SK-N-MC (cell line): ENCODE measurements around the gene C1orf94.

Experiments
- DNase-seq: peaks from one replicate; pipeline ENCODE4 v3.0.0-alpha.2; 2011; ENCODE audit warnings: low read depth, low spot score
- H3K27ac ChIP-seq: fragments of 200-600 bp; sonication (generic); 2 replicates; pipeline ENCODE4 v1.5.1; 2016; ENCODE audit warnings: mixed run types
- H3K36me3 ChIP-seq: fragments of 200-600 bp; sonication (generic); 2 replicates; pipeline ENCODE4 v1.6.1; 2017; ENCODE audit warnings: antibody characterized with exemption, low read length, mixed read lengths; ENCODE audit not compliant: insufficient read depth
- H3K4me3 ChIP-seq: fragments of 200-600 bp; sonication (generic); 2 replicates; pipeline ENCODE4 v1.5.1; 2016
- H3K9ac ChIP-seq: fragments of 200-600 bp; sonication (generic); 2 replicates; pipeline ENCODE4 v1.8.0; 2017; ENCODE audit warnings: mixed run types, mixed read lengths; ENCODE audit not compliant: insufficient read length
- H3K9me3 ChIP-seq: fragments of 200-600 bp; sonication (generic); 2 replicates; pipeline ENCODE4 v1.6.1; 2017; ENCODE audit warnings: low read depth, mild to moderate bottlenecking, antibody characterized with exemption, low read length, moderate library complexity, mixed read lengths
- EZH2 ChIP-seq: fragments of 200-600 bp; sonication (generic); IDR thresholded peaks from one replicate; pipeline ENCODE4 v1.6.1; 2017; ENCODE audit warnings: antibody characterized with exemption
- FOXP2 ChIP-seq: optimal IDR thresholded peaks from 2 replicates; pipeline ENCODE3; 2011; ENCODE audit warnings: mild to moderate bottlenecking, moderate library complexity; ENCODE audit not compliant: insufficient read depth; ENCODE audit errors: extremely low read length, control extremely low read depth
- POLR2AphosphoS5 ChIP-seq: IDR thresholded peaks from 2 replicates; pipeline ENCODE4 v1.6.1; 2012; ENCODE audit warnings: mild to moderate bottlenecking, low read depth, low read length, borderline replicate concordance

The C1orf94 gene

DNA sequence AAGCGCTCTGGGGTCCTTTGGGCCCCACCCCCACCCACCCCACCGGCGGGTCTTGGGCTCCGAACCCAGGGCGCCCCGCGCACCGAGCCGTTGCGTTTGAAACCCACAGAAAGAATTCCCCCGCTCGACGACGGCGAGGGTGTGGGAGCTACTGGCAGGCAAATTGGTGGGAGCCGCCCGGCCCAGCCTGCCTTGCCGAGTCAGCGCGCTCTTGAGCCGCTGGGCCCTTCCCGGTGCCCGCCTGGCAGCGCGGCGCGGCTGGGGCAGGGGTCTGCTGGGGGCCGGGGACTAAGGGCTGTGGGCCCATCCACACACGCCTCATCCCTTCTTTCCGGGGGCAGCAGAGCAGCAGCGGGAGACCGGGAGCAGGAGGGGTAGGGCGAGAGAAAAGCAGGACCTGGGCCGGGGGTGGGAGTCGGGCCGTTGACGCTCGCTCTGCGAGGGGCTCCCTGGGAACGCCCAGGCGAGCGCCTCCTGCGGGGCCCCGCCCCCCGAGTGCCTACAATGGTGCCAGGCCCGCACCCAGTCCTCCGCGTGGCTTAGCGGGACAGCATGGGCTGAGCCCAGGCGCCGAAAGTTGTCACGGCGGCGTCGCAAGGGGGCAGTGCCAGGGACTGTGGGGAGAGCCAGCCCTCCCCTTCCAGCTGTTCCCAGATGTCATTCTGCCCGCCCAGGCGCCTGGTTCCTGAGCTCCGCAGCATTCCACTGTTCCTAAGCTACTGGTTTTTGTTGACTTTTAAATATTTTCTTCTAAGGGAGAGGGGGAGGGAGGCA lies at the start of gene C1orf94:
C1orf94 (plus strand) TSS at position 78 of the 774 bp plus-strand sequence. CDS start 883 bp downstream, outside the sequence.
- TF ChIP-seq EZH2 (no peak), FOXP2 (no peak), POLR2AphosphoS5 (no peak)
- H3K27ac ChIP-seq = no peak within 1 kb of the TSS
- H3K4me3 ChIP-seq = no peak within 1 kb of the TSS
- H3K9me3 ChIP-seq = no peaks in the 10 kb centered on the region
- no peak for DNase-seq
- no peak within 1 kb of the TSS for H3K9ac ChIP-seq
- H3K36me3 ChIP-seq = no peaks in the 10 kb centered on the region

- no peak for DNase-seq
- no peak overlapping the region for H3K27ac ChIP-seq
- TF ChIP-seq FOXP2 = no peak
- TF ChIP-seq POLR2AphosphoS5 = no peak
- no peak for TF ChIP-seq EZH2
- H3K9ac ChIP-seq = no peak overlapping the region
- H3K36me3 ChIP-seq = no peaks in the 10 kb centered on the region
- H3K4me3 ChIP-seq = no peak overlapping the region
- no peaks in the 10 kb centered on the region for H3K9me3 ChIP-seq
Measured at GRCh38 chr1:34127006-34128000, 49.4 kb upstream of the C1orf94 start.

GRCh38 chr1:34128186-34128889 lies 48.4 kb upstream of the C1orf94 start:
- TF ChIP-seq POLR2AphosphoS5 = no peak
- TF ChIP-seq EZH2 = no peak
- TF ChIP-seq FOXP2 = no peak
- Histone ChIP-seq H3K9me3 (no peaks in the 10 kb centered on the region), H3K9ac (no peak overlapping the region), H3K36me3 (no peaks in the 10 kb centered on the region), H3K27ac (no peak overlapping the region), H3K4me3 (no peak overlapping the region)
- no peak for DNase-seq

DNA sequence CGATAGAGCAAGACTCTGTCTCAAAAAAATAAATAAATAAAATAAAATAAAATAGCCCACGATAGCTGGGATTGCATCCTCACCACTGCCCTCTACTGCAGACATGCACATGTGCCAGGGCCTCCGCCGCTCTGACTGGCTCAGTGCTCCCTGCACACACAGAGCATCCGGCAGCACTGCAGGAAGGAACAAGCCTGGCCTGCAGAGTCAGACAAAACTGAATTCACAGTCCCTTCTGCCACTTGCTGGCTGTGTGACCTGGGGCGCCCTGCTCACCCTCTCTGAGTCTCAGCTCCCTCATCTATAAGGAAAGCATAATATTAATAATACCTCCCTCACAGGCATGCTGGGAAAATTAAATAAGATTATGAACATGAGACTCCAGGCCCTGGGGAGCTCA lies 47.1 kb upstream of the C1orf94 start:
- no peak overlapping the region for H3K4me3 ChIP-seq
- H3K36me3 ChIP-seq = no peaks in the 10 kb centered on the region
- no peak overlapping the region for H3K9ac ChIP-seq
- DNase-seq = no peak
- TF ChIP-seq FOXP2 (no peak), EZH2 (no peak), POLR2AphosphoS5 (no peak)
- no peaks in the 10 kb centered on the region for H3K9me3 ChIP-seq
- no peak overlapping the region for H3K27ac ChIP-seq

GRCh38 chr1:34130306-34130705 lies 46.4 kb upstream of the C1orf94 start:
- Histone ChIP-seq H3K4me3 (no peak overlapping the region), H3K36me3 (no peaks in the 10 kb centered on the region), H3K9ac (no peak overlapping the region), H3K27ac (no peak overlapping the region), H3K9me3 (no peaks in the 10 kb centered on the region)
- TF ChIP-seq POLR2AphosphoS5 (no peak), EZH2 (no peak), FOXP2 (no peak)
- no peak for DNase-seq

- TF ChIP-seq FOXP2 = no peak
- no peak for TF ChIP-seq POLR2AphosphoS5
- no peak for TF ChIP-seq EZH2
- H3K9ac ChIP-seq = no peak overlapping the region
Measured at GRCh38 chr1:34131396-34132160, 45.1 kb upstream of the C1orf94 start.

GRCh38 chr1:34132161-34132420 lies 44.6 kb upstream of the C1orf94 start:
- TF ChIP-seq EZH2 = no peak
- no peak for TF ChIP-seq FOXP2
- no peak for TF ChIP-seq POLR2AphosphoS5
- Histone ChIP-seq H3K9me3 (no peaks in the 10 kb centered on the region), H3K27ac (no peak overlapping the region), H3K9ac (no peak overlapping the region), H3K4me3 (no peak overlapping the region), H3K36me3 (no peaks in the 10 kb centered on the region)
- DNase-seq = no peak

More at GRCh38 chr1:34131396-34132160, 45.1 kb upstream of the C1orf94 start:
- no peaks in the 10 kb centered on the region for H3K36me3 ChIP-seq
- no peaks in the 10 kb centered on the region for H3K9me3 ChIP-seq
- no peak overlapping the region for H3K4me3 ChIP-seq
- no peak for DNase-seq
- no peak overlapping the region for H3K27ac ChIP-seq

DNA sequence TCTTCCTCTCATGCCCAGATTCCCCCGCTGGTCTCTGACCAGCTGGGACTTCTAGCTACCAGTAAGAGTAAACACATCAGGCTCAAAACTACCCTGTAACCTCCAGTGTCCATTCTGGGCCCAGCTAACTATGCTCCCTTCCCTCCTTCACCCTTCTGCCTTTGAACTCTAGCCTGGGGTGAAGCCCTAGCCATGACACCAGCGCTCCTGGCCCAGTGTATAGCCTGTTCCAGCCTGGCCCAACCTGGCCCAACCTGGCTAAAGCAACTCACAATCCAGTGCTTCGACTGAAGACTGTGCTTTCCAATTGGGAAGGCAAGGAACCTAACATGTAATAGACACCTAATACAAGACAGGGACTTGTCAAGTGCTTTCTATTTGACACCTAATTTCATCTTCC lies 39.3 kb upstream of the C1orf94 start:
- DNase-seq = no peak
- no peak for TF ChIP-seq POLR2AphosphoS5
- no peak for TF ChIP-seq EZH2
- TF ChIP-seq FOXP2 = no peak
- Histone ChIP-seq H3K9ac (no peak overlapping the region), H3K27ac (no peak overlapping the region), H3K36me3 (no peaks in the 10 kb centered on the region), H3K9me3 (no peaks in the 10 kb centered on the region), H3K4me3 (no peak overlapping the region)
